Liver (tissue), 9 donors: Measurements from ENCODE around the gene RPL13A. TPM values are rescaled to one million over a fixed set of nuclear protein-coding genes. Genes with fewer than 3 reads are reported as not detected.

ENCODE experiments used
- DNase-seq: peaks from one replicate; pipeline ENCODE4 v3.0.0-alpha.2; 2017; ENCODE audit warnings: low spot score
- H3K27ac ChIP-seq, 2 donors: one replicate each; pipeline ENCODE4 v1.7.0; 2013; ENCODE audit warnings: inconsistent platforms in 2 of 2, low read length in 2 of 2, control low read depth in 1 of 2, low read depth in 1 of 2, mild to moderate bottlenecking in 1 of 2
- H3K27me3 ChIP-seq, 4 donors: one replicate each; pipeline versions ENCODE4 v1.6.1 to v1.7.0; 2013; ENCODE audit warnings: low read length in 3 of 4, inconsistent platforms in 1 of 4, mild to moderate bottlenecking in 1 of 4, moderate library complexity in 1 of 4; ENCODE audit not compliant: control insufficient read depth in 4 of 4, insufficient read depth in 4 of 4
- H3K36me3 ChIP-seq, 4 donors: one replicate each; pipeline versions ENCODE4 v1.6.1 to v1.7.0; 2013; ENCODE audit warnings: low read length in 3 of 4, mild to moderate bottlenecking in 3 of 4, low read depth in 1 of 4, moderate library complexity in 1 of 4; ENCODE audit not compliant: control insufficient read depth in 4 of 4, insufficient read depth in 3 of 4
- H3K4me1 ChIP-seq, 4 donors: one replicate each; pipeline versions ENCODE4 v1.6.1 to v1.7.0; 2013; ENCODE audit warnings: low read length in 3 of 4, mild to moderate bottlenecking in 3 of 4, moderate library complexity in 1 of 4; ENCODE audit not compliant: control insufficient read depth in 4 of 4, insufficient read depth in 4 of 4
- H3K4me3 ChIP-seq, 3 donors: one replicate each; pipeline versions ENCODE4 v1.6.1 to v1.7.0; 2013; ENCODE audit warnings: low read length in 3 of 3, control low read depth in 1 of 3, low read depth in 1 of 3, mild to moderate bottlenecking in 1 of 3
- H3K9ac ChIP-seq, 2 donors: one replicate each; pipeline ENCODE4 v1.7.0; 2013; ENCODE audit warnings: low read length in 2 of 2, mild to moderate bottlenecking in 2 of 2, moderate library complexity in 2 of 2, control low read depth in 1 of 2, low read depth in 1 of 2
- H3K9me3 ChIP-seq, 4 donors: one replicate each; pipeline versions ENCODE4 v1.6.1 to v1.7.0; 2013; ENCODE audit warnings: low read length in 3 of 4; ENCODE audit not compliant: control insufficient read depth in 4 of 4
- EGR1 ChIP-seq, 2 donors: IDR thresholded peaks; 2 replicates each; pipeline ENCODE4 v1.6.1; 2016 to 2018; ENCODE audit warnings: antibody characterized with exemption in 2 of 2, low read depth in 2 of 2
- FOXA1 ChIP-seq: IDR thresholded peaks from 2 replicates; pipeline ENCODE4 v1.6.1; 2016; ENCODE audit warnings: antibody characterized with exemption
- FOXA2 ChIP-seq: IDR thresholded peaks from 2 replicates; pipeline ENCODE4 v1.6.1; 2016; ENCODE audit warnings: antibody characterized with exemption
- GABPA ChIP-seq, 2 donors: IDR thresholded peaks in 1 of 2; conservative IDR thresholded peaks in 1 of 2; 2 replicates each; pipeline ENCODE4 v1.6.1; 2016; ENCODE audit warnings: antibody characterized with exemption in 2 of 2, mild to moderate bottlenecking in 1 of 2, moderate library complexity in 1 of 2
- HNF4A ChIP-seq, 2 donors: conservative IDR thresholded peaks; 2 replicates each; pipeline ENCODE4 v1.6.1; 2016; ENCODE audit warnings: antibody characterized with exemption in 2 of 2, mild to moderate bottlenecking in 2 of 2
- HNF4G ChIP-seq: IDR thresholded peaks from 2 replicates; pipeline ENCODE4 v1.6.1; 2016; ENCODE audit warnings: antibody characterized with exemption
- JUND ChIP-seq, 2 donors: IDR thresholded peaks; 2 replicates each; pipeline ENCODE4 v1.6.1; 2016; ENCODE audit warnings: antibody characterized with exemption in 2 of 2
- NR2F2 ChIP-seq: IDR thresholded peaks from 2 replicates; pipeline ENCODE4 v1.6.1; 2016; ENCODE audit warnings: antibody characterized with exemption
- RAD21 ChIP-seq, 2 donors: IDR thresholded peaks; 2 replicates each; pipeline ENCODE4 v1.6.1; 2016; ENCODE audit warnings: antibody characterized with exemption in 2 of 2, mild to moderate bottlenecking in 2 of 2
- RXRA ChIP-seq, 2 donors: IDR thresholded peaks; 2 replicates each; pipeline ENCODE4 v1.6.1; 2017 to 2018; ENCODE audit warnings: antibody characterized with exemption in 2 of 2, mild to moderate bottlenecking in 1 of 2
- SP1 ChIP-seq: IDR thresholded peaks from 2 replicates; pipeline ENCODE4 v1.6.1; 2018; ENCODE audit warnings: antibody characterized with exemption, mild to moderate bottlenecking
- TAF1 ChIP-seq: conservative IDR thresholded peaks from 2 replicates; pipeline ENCODE4 v1.6.1; 2016; ENCODE audit warnings: antibody characterized with exemption, mild to moderate bottlenecking
- YY1 ChIP-seq: IDR thresholded peaks from 2 replicates; pipeline ENCODE4 v1.6.1; 2016; ENCODE audit warnings: antibody characterized with exemption, mild to moderate bottlenecking
- WGBS: extraction: QIAGEN DNeasy Blood & Tissue Kit; methylation state at CpG from one replicate; pipeline ENCODE4 v1.1.7; 2013; 5-methylcytosine and 5-hydroxymethylcytosine counted together
- polyA plus RNA-seq, 2 donors: library from polyadenylated mRNA; stranded (reverse) in 1 of 2; unstranded in 1 of 2; fragments of 200-250 nt in 1 of 2; fragments of >200 nt in 1 of 2; fragmentation: Nextera tagmentation in 1 of 2; extraction: Ambion mirVana in 1 of 2; gene quantifications; one replicate each; pipeline versions ENCODE4 v1.2.1 to v1.2.3, GENCODE V29; 2013 to 2015
- total RNA-seq, 2 donors: library from RNA; depleted of rRNA; stranded (reverse); fragments of >200 nt; gene quantifications; one replicate each; pipeline ENCODE4 v1.2.3, GENCODE V29; 2014
- TF ChIP-seq, protein P1 (sequence below): IDR thresholded peaks from 2 replicates; pipeline ENCODE4 v1.6.1; 2016; ENCODE audit warnings: antibody characterized with exemption
- TF ChIP-seq, protein P2 (sequence below): IDR thresholded peaks from 2 replicates; pipeline ENCODE4 v1.6.1; 2016; ENCODE audit warnings: antibody characterized with exemption
- TF ChIP-seq, protein P3 (sequence below): IDR thresholded peaks from 2 replicates; pipeline ENCODE4 v1.6.1; 2016; ENCODE audit warnings: antibody characterized with exemption, mild to moderate bottlenecking
- TF ChIP-seq, protein P4 (sequence below): IDR thresholded peaks from 2 replicates; pipeline ENCODE4 v1.6.1; 2016; ENCODE audit warnings: antibody characterized with exemption
- TF ChIP-seq, protein P5 (sequence below): fragments of 150-350 bp; IDR thresholded peaks from 2 replicates; pipeline ENCODE4 v1.5.1; 2017; ENCODE audit warnings: improper control_type of control experiment, low read depth, low read length; ENCODE audit not compliant: missing input control
- donor health status: healthy.
- donor health status: healthy.
- donor health status: healthy.
- donor health status: healthy.
- donor health status: healthy.

The RPL13A gene
- total and polyA plus RNA-seq, 4 donors, result 444 to 1,553 (median 746) TPM

DNA sequence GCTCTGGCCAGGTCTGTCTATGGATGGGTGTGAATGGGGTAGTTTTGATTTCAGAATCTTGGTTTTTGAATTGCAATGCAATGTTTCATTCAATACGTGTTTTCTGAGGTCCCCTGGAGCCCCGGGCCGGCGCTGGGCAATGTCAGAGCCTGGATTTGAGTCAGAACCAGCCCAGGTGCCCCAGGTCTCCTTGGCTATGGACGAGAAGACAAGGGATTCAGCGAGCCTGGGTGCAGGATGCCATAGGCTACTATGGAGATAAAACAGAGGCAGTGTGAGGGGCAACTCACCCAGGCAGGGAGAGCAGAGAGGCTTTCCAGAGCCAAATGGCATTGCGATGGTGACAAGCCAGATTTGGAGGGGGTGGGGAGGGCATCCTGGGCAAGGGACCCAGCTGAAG lies 1.2 kb upstream of the RPL13A start:
- TF ChIP-seq FOXA2 (no peak), FOXA1 (no peak), GABPA (IDR thresholded peaks at IDR 0.05 in 1 of 2, conservative IDR thresholded peaks at IDR 0.05 in 1 of 2) (no peak), RAD21 (IDR thresholded peaks at IDR 0.05) (no peak), SP1 (no peak), NR2F2 (no peak), JUND (IDR thresholded peaks at IDR 0.05) (no peak), TAF1 (no peak), EGR1 (IDR thresholded peaks at IDR 0.05; ENCODE audit: low read depth in 2 of 2) (no peak), RXRA (IDR thresholded peaks at IDR 0.05) (no peak), HNF4A (conservative IDR thresholded peaks at IDR 0.05) (no peak), HNF4G (no peak)
- TF ChIP-seq, protein P1, sequence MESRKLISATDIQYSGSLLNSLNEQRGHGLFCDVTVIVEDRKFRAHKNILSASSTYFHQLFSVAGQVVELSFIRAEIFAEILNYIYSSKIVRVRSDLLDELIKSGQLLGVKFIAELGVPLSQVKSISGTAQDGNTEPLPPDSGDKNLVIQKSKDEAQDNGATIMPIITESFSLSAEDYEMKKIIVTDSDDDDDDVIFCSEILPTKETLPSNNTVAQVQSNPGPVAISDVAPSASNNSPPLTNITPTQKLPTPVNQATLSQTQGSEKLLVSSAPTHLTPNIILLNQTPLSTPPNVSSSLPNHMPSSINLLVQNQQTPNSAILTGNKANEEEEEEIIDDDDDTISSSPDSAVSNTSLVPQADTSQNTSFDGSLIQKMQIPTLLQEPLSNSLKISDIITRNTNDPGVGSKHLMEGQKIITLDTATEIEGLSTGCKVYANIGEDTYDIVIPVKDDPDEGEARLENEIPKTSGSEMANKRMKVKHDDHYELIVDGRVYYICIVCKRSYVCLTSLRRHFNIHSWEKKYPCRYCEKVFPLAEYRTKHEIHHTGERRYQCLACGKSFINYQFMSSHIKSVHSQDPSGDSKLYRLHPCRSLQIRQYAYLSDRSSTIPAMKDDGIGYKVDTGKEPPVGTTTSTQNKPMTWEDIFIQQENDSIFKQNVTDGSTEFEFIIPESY, result no peak
- TF ChIP-seq, protein P2, sequence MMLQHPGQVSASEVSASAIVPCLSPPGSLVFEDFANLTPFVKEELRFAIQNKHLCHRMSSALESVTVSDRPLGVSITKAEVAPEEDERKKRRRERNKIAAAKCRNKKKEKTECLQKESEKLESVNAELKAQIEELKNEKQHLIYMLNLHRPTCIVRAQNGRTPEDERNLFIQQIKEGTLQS, result no peak
- TF ChIP-seq, protein P3, sequence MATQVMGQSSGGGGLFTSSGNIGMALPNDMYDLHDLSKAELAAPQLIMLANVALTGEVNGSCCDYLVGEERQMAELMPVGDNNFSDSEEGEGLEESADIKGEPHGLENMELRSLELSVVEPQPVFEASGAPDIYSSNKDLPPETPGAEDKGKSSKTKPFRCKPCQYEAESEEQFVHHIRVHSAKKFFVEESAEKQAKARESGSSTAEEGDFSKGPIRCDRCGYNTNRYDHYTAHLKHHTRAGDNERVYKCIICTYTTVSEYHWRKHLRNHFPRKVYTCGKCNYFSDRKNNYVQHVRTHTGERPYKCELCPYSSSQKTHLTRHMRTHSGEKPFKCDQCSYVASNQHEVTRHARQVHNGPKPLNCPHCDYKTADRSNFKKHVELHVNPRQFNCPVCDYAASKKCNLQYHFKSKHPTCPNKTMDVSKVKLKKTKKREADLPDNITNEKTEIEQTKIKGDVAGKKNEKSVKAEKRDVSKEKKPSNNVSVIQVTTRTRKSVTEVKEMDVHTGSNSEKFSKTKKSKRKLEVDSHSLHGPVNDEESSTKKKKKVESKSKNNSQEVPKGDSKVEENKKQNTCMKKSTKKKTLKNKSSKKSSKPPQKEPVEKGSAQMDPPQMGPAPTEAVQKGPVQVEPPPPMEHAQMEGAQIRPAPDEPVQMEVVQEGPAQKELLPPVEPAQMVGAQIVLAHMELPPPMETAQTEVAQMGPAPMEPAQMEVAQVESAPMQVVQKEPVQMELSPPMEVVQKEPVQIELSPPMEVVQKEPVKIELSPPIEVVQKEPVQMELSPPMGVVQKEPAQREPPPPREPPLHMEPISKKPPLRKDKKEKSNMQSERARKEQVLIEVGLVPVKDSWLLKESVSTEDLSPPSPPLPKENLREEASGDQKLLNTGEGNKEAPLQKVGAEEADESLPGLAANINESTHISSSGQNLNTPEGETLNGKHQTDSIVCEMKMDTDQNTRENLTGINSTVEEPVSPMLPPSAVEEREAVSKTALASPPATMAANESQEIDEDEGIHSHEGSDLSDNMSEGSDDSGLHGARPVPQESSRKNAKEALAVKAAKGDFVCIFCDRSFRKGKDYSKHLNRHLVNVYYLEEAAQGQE, result no peak
- peaks cover 15 to 18% (median 17%) of the 10 kb centered on the region in 4 donors for H3K36me3 ChIP-seq
- H3K9me3 ChIP-seq, result no peaks in the 10 kb centered on the region
- no peak for DNase-seq
- no peak overlapping the region for H3K4me3 ChIP-seq
- H3K9ac ChIP-seq, result no peak overlapping the region
- no peak overlapping the region for H3K27ac ChIP-seq
- H3K27me3 ChIP-seq, result no peaks in the 10 kb centered on the region
- WGBS, result 92% methylated on average over 7 of the region's 7 CpGs
- H3K4me1 ChIP-seq, result peaks cover 0 to 21% (median 16%) of the 10 kb centered on the region in 4 donors

DNA sequence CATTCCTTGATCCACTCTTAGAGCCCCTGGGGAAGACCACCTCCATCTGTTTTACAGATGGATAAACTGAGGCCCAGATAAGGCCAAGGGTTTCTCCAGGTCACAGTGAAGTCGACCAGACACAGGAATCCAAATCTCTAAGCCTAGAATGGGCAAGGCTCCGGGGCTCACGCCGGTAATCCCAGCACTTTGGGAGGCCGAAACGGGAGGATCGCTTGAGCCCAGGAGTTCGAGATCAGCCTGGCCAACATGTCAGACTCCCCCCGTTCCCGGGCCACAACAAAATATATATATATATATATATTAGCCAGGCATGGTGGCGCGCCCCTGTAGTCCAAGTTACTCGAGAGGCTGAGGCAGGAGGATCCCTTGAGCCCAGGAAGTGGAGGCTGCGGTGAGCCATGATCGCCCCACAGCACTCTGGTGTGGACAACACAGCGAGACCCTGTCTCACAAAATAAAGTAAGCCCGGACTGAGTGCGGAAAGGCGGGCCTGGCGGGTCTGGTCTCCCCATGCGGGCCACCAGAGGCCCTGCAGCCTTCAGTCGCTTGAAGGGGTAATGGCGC lies 615 bp upstream of the RPL13A start:
- no peaks in the 10 kb centered on the region for H3K9me3 ChIP-seq
- peak overlapping the region; percentile 16 to 35 (median 32) for H3K4me3 ChIP-seq
- WGBS, result 63% methylated on average over 23 of the region's 23 CpGs
- peaks cover 15 to 23% (median 21%) of the 10 kb centered on the region in 4 donors for H3K36me3 ChIP-seq
- H3K27me3 ChIP-seq, result no peaks in the 10 kb centered on the region
- no peak for DNase-seq
- peaks cover 0 to 21% (median 16%) of the 10 kb centered on the region in 4 donors for H3K4me1 ChIP-seq
- H3K27ac ChIP-seq, result peak overlapping the region; percentile 28 to 74
- no peak overlapping the region for H3K9ac ChIP-seq
- TF ChIP-seq HNF4G, result no peak
- TF ChIP-seq, protein P1, result no peak
- TF ChIP-seq JUND (IDR thresholded peaks at IDR 0.05), result no peak
- TF ChIP-seq FOXA2, result no peak
- no peak for TF ChIP-seq HNF4A (conservative IDR thresholded peaks at IDR 0.05)
- TF ChIP-seq, protein P4, sequence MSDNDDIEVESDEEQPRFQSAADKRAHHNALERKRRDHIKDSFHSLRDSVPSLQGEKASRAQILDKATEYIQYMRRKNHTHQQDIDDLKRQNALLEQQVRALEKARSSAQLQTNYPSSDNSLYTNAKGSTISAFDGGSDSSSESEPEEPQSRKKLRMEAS, result no peak
- TF ChIP-seq RAD21 (IDR thresholded peaks at IDR 0.05), result no peak
- no peak for TF ChIP-seq RXRA (IDR thresholded peaks at IDR 0.05)
- TF ChIP-seq, protein P5, sequence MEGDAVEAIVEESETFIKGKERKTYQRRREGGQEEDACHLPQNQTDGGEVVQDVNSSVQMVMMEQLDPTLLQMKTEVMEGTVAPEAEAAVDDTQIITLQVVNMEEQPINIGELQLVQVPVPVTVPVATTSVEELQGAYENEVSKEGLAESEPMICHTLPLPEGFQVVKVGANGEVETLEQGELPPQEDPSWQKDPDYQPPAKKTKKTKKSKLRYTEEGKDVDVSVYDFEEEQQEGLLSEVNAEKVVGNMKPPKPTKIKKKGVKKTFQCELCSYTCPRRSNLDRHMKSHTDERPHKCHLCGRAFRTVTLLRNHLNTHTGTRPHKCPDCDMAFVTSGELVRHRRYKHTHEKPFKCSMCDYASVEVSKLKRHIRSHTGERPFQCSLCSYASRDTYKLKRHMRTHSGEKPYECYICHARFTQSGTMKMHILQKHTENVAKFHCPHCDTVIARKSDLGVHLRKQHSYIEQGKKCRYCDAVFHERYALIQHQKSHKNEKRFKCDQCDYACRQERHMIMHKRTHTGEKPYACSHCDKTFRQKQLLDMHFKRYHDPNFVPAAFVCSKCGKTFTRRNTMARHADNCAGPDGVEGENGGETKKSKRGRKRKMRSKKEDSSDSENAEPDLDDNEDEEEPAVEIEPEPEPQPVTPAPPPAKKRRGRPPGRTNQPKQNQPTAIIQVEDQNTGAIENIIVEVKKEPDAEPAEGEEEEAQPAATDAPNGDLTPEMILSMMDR, result no peak
- no peak for TF ChIP-seq TAF1
- TF ChIP-seq FOXA1, result no peak
- no peak for TF ChIP-seq YY1
- TF ChIP-seq SP1, result no peak
- no peak for TF ChIP-seq EGR1 (IDR thresholded peaks at IDR 0.05; ENCODE audit: low read depth in 2 of 2)
- TF ChIP-seq, protein P2, result no peak
